HCT116 (cell line): ENCODE measurements around the gene EFCAB12. TPM values are rescaled to one million over a fixed set of nuclear protein-coding genes. Genes with fewer than 3 reads are reported as not detected.

ENCODE experiments used
- ATAC-seq: fragments of 200-7000 bp; cut with Tn5 transposase; 2 replicates; pipeline ENCODE4 v1.9.1; 2020; ENCODE audit warnings: mild to moderate bottlenecking, moderate library complexity
- BruUV-seq: library from RNA; stranded (reverse); fragments of 400-500 nt; replicated peaks from 2 replicates; lab custom pipeline; 2021; lab: Mats Ljungman, UMichigan
- CTCF ChIA-PET: fragments of 300-600 bp; sonication (Branson Sonifier 250); formaldehyde crosslinking; loops from one replicate; lab custom pipeline; 2021; ENCODE audit warnings: antibody characterized with exemption; lab: Charles Lee
- POLR2A ChIA-PET: fragments of 300-600, 350-600 bp; sonication (Branson Sonifier 250); formaldehyde crosslinking; loops from one replicate; lab custom pipeline; 2021; ENCODE audit warnings: antibody characterized with exemption; lab: Charles Lee
- RAD21 ChIA-PET, 2 experiments: fragments of 300-600 bp; sonication (Branson Sonifier 250); formaldehyde crosslinking; loops; one replicate each; lab custom pipeline; 2023; ENCODE audit warnings: low total read pairs in 2 of 2; ENCODE audit not compliant: uncharacterized antibody in 2 of 2, unreplicated experiment in 2 of 2, low non-redundant PET in 1 of 2; lab: Charles Lee
- DNase-seq: peaks from one replicate; pipeline ENCODE4 v3.0.0-alpha.2; 2010; ENCODE audit warnings: low read depth, low spot score
- H2AFZ ChIP-seq: fragments of 200-600 bp; shearing (Covaris generic), sonication (generic); 2 replicates; pipeline ENCODE4 v1.6.1; 2017; ENCODE audit warnings: low read depth, mixed run types, mixed read lengths, antibody characterized with exemption, low read length; ENCODE audit not compliant: poor library complexity, severe bottlenecking
- H3K27ac ChIP-seq: 2 replicates; pipeline ENCODE4 v1.5.1; 2012; ENCODE audit warnings: low read depth, low read length
- H3K27me3 ChIP-seq: fragments of 200-600 bp; sonication (generic); 2 replicates; pipeline ENCODE4 v1.6.1; 2016; ENCODE audit warnings: mixed run types, low read length, mixed read lengths; ENCODE audit not compliant: insufficient read depth
- H3K36me3 ChIP-seq, 2 experiments: fragments of 200-500 bp in 1 of 2; fragments of 200-600 bp in 1 of 2; sonication (Bioruptor generic) in 1 of 2; sonication (generic) in 1 of 2; 2 replicates each; pipeline versions ENCODE4 v1.5.1 to v1.6.1; 2014 to 2016; ENCODE audit warnings: low read length in 2 of 2, inconsistent platforms in 1 of 2, mixed read lengths in 1 of 2, mixed run types in 1 of 2; ENCODE audit not compliant: insufficient read depth in 2 of 2, control insufficient read depth in 1 of 2
- H3K4me1 ChIP-seq, 2 experiments: fragments of 200-600 bp in 1 of 2; sonication (generic) in 1 of 2; 2 replicates each; pipeline versions ENCODE4 v1.5.1 to v1.6.1; 2012 to 2017; ENCODE audit warnings: low read length in 2 of 2, inconsistent platforms in 1 of 2, mild to moderate bottlenecking in 1 of 2, mixed read lengths in 1 of 2, mixed run types in 1 of 2, moderate library complexity in 1 of 2; ENCODE audit not compliant: insufficient read depth in 2 of 2, control insufficient read depth in 1 of 2
- H3K4me2 ChIP-seq: fragments of 200-600 bp; sonication (generic); 2 replicates; pipeline ENCODE4 v1.6.1; 2017; ENCODE audit warnings: mixed run types, low read length, mixed read lengths
- H3K4me3 ChIP-seq, 2 experiments: fragments of 200-600 bp in 1 of 2; sonication (generic) in 1 of 2; replicated peaks in 1 of 2; 2 replicates each; pipeline ENCODE4 v1.5.1; 2011 to 2016; ENCODE audit warnings: low read length in 2 of 2, control low read depth in 1 of 2, low read depth in 1 of 2, mild to moderate bottlenecking in 1 of 2, mixed read lengths in 1 of 2, mixed run types in 1 of 2
- H3K79me2 ChIP-seq: fragments of 200-600 bp; sonication (generic); 2 replicates; pipeline ENCODE4 v1.6.1; 2017; ENCODE audit warnings: mild to moderate bottlenecking, mixed run types, low read length, moderate library complexity, mixed read lengths; ENCODE audit not compliant: insufficient read depth
- H3K9ac ChIP-seq: fragments of 200-600 bp; sonication (generic); 2 replicates; pipeline ENCODE4 v1.6.1; 2016; ENCODE audit warnings: low read length, mixed read lengths
- H3K9me2 ChIP-seq: fragments of 200-600 bp; sonication (generic), shearing (Covaris generic); 2 replicates; pipeline ENCODE4 v1.6.1; 2017; ENCODE audit warnings: mixed run types, mild to moderate bottlenecking, moderate library complexity; ENCODE audit not compliant: insufficient read depth
- H3K9me3 ChIP-seq, 2 experiments: fragments of 200-500 bp in 1 of 2; fragments of 200-600 bp in 1 of 2; sonication (Bioruptor generic) in 1 of 2; sonication (generic) in 1 of 2; 2 replicates each; pipeline ENCODE4 v1.6.1; 2014 to 2017; ENCODE audit warnings: low read length in 2 of 2, mixed read lengths in 2 of 2, inconsistent platforms in 1 of 2, low read depth in 1 of 2, mild to moderate bottlenecking in 1 of 2, mixed run types in 1 of 2, moderate library complexity in 1 of 2; ENCODE audit not compliant: control insufficient read depth in 1 of 2, insufficient read depth in 1 of 2
- H4K20me1 ChIP-seq: fragments of 200-600 bp; sonication (generic), shearing (Covaris generic); 2 replicates; pipeline ENCODE4 v1.6.1; 2017; ENCODE audit warnings: mixed run types, mild to moderate bottlenecking, moderate library complexity; ENCODE audit not compliant: insufficient read depth
- CEBPB ChIP-seq: IDR thresholded peaks from 2 replicates; pipeline ENCODE4 v1.6.1; 2012; ENCODE audit warnings: low read depth
- POLR2A ChIP-seq: IDR thresholded peaks from 2 replicates; pipeline ENCODE4 v1.7.0; 2011; ENCODE audit warnings: borderline replicate concordance; ENCODE audit not compliant: insufficient read depth, insufficient read length; ENCODE audit errors: extremely low read depth
- POLR2AphosphoS5 ChIP-seq: IDR thresholded peaks from 2 replicates; pipeline ENCODE4 v1.6.1; 2011; ENCODE audit warnings: mild to moderate bottlenecking, low read depth, low read length, moderate library complexity
- RAD21 ChIP-seq: IDR thresholded peaks from 2 replicates; pipeline ENCODE4 v1.6.1; 2012; ENCODE audit warnings: low read depth, mild to moderate bottlenecking
- SIN3A ChIP-seq: IDR thresholded peaks from 2 replicates; pipeline ENCODE4 v1.6.1; 2012; ENCODE audit warnings: low read depth
- SP1 ChIP-seq: IDR thresholded peaks from 2 replicates; pipeline ENCODE4 v1.6.1; 2012; ENCODE audit warnings: low read depth
- SRF ChIP-seq: IDR thresholded peaks from 2 replicates; pipeline ENCODE4 v1.6.1; 2012; ENCODE audit warnings: low read depth
- ZNF274 ChIP-seq: fragments of 200-500 bp; sonication (Bioruptor generic); IDR thresholded peaks from 2 replicates; pipeline ENCODE4 v1.6.1; 2014; ENCODE audit warnings: mild to moderate bottlenecking, low read depth, low read length, inconsistent platforms
- intact Hi-C: fragments of 100-400 bp; cut with micrococcal nuclease; formaldehyde crosslinking; loops from 2 replicates; pipeline ENCODE4 v1.10.0; 2022
- total RNA-seq: library from RNA; stranded (reverse); gene quantifications from one replicate; pipeline ENCODE4 v1.2.1, GENCODE V29; 2021; ENCODE audit not compliant: unreplicated experiment
- TF ChIP-seq, protein P1 (sequence below), 3 experiments: fragments of 200-600 bp in 1 of 3; sonication (generic) in 1 of 3; IDR thresholded peaks in 2 of 3; conservative IDR thresholded peaks in 1 of 3; 2 replicates each; pipeline ENCODE4 v1.5.1; 2012 to 2017; ENCODE audit warnings: low read depth in 2 of 3, low read length in 2 of 3, antibody characterized with exemption in 1 of 3, borderline replicate concordance in 1 of 3, control low read depth in 1 of 3, mild to moderate bottlenecking in 1 of 3, mixed read lengths in 1 of 3, mixed run types in 1 of 3, moderate library complexity in 1 of 3; ENCODE audit not compliant: insufficient read depth in 1 of 3
- TF ChIP-seq, protein P2 (sequence below): IDR thresholded peaks from 2 replicates; pipeline ENCODE4 v1.6.1; 2012; ENCODE audit warnings: low read depth
- TF ChIP-seq, protein P3 (sequence below): IDR thresholded peaks from 2 replicates; pipeline ENCODE4 v1.6.1; 2011; ENCODE audit warnings: mild to moderate bottlenecking, low read length, moderate library complexity; ENCODE audit not compliant: insufficient replicate concordance; ENCODE audit errors: extremely low read depth
- TF ChIP-seq, protein P4 (sequence below): IDR thresholded peaks from 2 replicates; pipeline ENCODE4 v1.6.1; 2012
- TF ChIP-seq, protein P5 (sequence below): IDR thresholded peaks from 2 replicates; pipeline ENCODE4 v1.6.1; 2012

The EFCAB12 gene
- total RNA-seq, 1 experiment from 2014 or later: 0.42 TPM

DNA sequence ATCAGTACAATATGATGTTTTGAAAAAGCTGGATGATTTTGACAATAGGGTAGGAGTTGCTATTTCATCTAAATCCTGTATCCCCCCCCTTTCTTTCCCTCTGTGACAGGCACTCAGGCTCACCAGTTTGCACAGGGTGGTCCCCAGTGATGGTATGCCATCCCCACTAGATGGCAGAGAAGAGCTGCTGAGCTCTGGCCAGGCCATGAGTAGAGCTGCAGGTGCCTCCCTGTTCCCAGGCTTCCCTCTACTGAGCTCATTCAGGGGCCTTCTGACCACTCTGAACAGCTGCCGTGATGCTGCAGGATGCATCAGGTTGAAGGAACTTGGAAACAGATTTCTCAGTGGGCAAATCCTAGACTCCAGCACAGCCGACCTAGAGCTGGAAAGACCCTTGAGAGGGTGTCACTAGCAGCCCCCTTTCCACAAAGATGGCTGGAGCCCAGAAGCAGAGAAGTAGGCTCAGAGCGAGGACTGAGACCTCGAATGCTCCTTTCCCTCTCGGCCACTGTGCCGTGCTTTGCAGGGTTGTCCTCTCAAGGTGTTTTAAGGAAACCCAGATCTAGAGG is 45.1 kb downstream of the EFCAB12 start:
- no peaks in the 10 kb centered on the region for H3K9me2 ChIP-seq
- ATAC-seq: peak; percentile 99
- BruUV-seq: no TSS peak
- POLR2A ChIA-PET: interaction anchor here (1.1 kb wide), 1 partner anchor 17 kb away, joined by 6 read pairs; no protein-coding TSS in a partner anchor
- no peak overlapping the region for H3K4me3 ChIP-seq
- no peaks in the 10 kb centered on the region; a peak in 1 of 4 replicates for H3K9me3 ChIP-seq
- intact Hi-C loops: loop anchor here (2.0 to 5.0 kb wide), 3 partner anchors 244 to 549 kb away; no protein-coding TSS in a partner anchor
- CTCF ChIA-PET: interaction anchor here (0.6 to 1.3 kb wide), 14 partner anchors 9 to 714 kb away, joined by 3 to 13 read pairs (median 4); no protein-coding TSS in a partner anchor
- peaks cover 7 to 12% of the 10 kb centered on the region in 2 experiments for H3K4me1 ChIP-seq
- no peak overlapping the region for H3K9ac ChIP-seq
- peak; percentile 19 for DNase-seq
- H2AFZ ChIP-seq: no peak overlapping the region
- RAD21 ChIA-PET: interaction anchor here (0.6 to 1.2 kb wide), 7 partner anchors 55 to 225 kb away, joined by 3 to 8 read pairs (median 3); no protein-coding TSS in a partner anchor
- peaks cover 2 to 10% of the 10 kb centered on the region in 2 experiments; a peak in 1 of 4 replicates for H3K36me3 ChIP-seq
- no peak overlapping the region for H3K27ac ChIP-seq
- no peaks in the 10 kb centered on the region for H4K20me1 ChIP-seq
- no peak overlapping the region for H3K4me2 ChIP-seq
- H3K27me3 ChIP-seq: no peaks in the 10 kb centered on the region
- H3K79me2 ChIP-seq: no peaks in the 10 kb centered on the region
- TF ChIP-seq POLR2AphosphoS5 (0 out of 2 replicates have a peak, but pooled peaks have one; percentile 15), SIN3A (no peak), CEBPB (no peak), SP1 (no peak), ZNF274 (no peak), RAD21 (peak; percentile 78), POLR2A (no peak), SRF (no peak)
- TF ChIP-seq, protein P1, sequence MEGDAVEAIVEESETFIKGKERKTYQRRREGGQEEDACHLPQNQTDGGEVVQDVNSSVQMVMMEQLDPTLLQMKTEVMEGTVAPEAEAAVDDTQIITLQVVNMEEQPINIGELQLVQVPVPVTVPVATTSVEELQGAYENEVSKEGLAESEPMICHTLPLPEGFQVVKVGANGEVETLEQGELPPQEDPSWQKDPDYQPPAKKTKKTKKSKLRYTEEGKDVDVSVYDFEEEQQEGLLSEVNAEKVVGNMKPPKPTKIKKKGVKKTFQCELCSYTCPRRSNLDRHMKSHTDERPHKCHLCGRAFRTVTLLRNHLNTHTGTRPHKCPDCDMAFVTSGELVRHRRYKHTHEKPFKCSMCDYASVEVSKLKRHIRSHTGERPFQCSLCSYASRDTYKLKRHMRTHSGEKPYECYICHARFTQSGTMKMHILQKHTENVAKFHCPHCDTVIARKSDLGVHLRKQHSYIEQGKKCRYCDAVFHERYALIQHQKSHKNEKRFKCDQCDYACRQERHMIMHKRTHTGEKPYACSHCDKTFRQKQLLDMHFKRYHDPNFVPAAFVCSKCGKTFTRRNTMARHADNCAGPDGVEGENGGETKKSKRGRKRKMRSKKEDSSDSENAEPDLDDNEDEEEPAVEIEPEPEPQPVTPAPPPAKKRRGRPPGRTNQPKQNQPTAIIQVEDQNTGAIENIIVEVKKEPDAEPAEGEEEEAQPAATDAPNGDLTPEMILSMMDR (IDR thresholded peaks at IDR 0.05 in 2 of 3, conservative IDR thresholded peaks at IDR 0.05 in 1 of 3; ENCODE audit: borderline replicate concordance in 1 of 3, insufficient read depth in 1 of 3, low read depth in 2 of 3, low read length in 2 of 3): peak; percentile 59 to 92 (median 85); a peak in 5 of 6 replicates
- TF ChIP-seq, protein P2, sequence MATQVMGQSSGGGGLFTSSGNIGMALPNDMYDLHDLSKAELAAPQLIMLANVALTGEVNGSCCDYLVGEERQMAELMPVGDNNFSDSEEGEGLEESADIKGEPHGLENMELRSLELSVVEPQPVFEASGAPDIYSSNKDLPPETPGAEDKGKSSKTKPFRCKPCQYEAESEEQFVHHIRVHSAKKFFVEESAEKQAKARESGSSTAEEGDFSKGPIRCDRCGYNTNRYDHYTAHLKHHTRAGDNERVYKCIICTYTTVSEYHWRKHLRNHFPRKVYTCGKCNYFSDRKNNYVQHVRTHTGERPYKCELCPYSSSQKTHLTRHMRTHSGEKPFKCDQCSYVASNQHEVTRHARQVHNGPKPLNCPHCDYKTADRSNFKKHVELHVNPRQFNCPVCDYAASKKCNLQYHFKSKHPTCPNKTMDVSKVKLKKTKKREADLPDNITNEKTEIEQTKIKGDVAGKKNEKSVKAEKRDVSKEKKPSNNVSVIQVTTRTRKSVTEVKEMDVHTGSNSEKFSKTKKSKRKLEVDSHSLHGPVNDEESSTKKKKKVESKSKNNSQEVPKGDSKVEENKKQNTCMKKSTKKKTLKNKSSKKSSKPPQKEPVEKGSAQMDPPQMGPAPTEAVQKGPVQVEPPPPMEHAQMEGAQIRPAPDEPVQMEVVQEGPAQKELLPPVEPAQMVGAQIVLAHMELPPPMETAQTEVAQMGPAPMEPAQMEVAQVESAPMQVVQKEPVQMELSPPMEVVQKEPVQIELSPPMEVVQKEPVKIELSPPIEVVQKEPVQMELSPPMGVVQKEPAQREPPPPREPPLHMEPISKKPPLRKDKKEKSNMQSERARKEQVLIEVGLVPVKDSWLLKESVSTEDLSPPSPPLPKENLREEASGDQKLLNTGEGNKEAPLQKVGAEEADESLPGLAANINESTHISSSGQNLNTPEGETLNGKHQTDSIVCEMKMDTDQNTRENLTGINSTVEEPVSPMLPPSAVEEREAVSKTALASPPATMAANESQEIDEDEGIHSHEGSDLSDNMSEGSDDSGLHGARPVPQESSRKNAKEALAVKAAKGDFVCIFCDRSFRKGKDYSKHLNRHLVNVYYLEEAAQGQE: no peak
- TF ChIP-seq, protein P3, sequence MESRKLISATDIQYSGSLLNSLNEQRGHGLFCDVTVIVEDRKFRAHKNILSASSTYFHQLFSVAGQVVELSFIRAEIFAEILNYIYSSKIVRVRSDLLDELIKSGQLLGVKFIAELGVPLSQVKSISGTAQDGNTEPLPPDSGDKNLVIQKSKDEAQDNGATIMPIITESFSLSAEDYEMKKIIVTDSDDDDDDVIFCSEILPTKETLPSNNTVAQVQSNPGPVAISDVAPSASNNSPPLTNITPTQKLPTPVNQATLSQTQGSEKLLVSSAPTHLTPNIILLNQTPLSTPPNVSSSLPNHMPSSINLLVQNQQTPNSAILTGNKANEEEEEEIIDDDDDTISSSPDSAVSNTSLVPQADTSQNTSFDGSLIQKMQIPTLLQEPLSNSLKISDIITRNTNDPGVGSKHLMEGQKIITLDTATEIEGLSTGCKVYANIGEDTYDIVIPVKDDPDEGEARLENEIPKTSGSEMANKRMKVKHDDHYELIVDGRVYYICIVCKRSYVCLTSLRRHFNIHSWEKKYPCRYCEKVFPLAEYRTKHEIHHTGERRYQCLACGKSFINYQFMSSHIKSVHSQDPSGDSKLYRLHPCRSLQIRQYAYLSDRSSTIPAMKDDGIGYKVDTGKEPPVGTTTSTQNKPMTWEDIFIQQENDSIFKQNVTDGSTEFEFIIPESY: no peak
- TF ChIP-seq, protein P4, sequence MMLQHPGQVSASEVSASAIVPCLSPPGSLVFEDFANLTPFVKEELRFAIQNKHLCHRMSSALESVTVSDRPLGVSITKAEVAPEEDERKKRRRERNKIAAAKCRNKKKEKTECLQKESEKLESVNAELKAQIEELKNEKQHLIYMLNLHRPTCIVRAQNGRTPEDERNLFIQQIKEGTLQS: no peak
- TF ChIP-seq, protein P5, sequence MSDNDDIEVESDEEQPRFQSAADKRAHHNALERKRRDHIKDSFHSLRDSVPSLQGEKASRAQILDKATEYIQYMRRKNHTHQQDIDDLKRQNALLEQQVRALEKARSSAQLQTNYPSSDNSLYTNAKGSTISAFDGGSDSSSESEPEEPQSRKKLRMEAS: no peak
